NCI-H2107 treated with DMSO at 0.1 percent for 48 hours (cell line): Measurements from ENCODE around the gene FIGNL1.

Experiments
- DNase-seq: peaks from one replicate; lab custom pipeline; 2025; ENCODE audit not compliant: unreplicated experiment; lab: John Stamatoyannopoulos, UW

Gene FIGNL1

GRCh38 chr7:50431316-50431715 is 18.8 kb downstream of the FIGNL1 start:
- DNase-seq: no peak

GRCh38 chr7:50428911-50429310 is 21.2 kb downstream of the FIGNL1 start:
- no peak for DNase-seq

GRCh38 chr7:50427518-50427917 is 22.6 kb downstream of the FIGNL1 start:
- DNase-seq: no peak

- DNase-seq: no peak
Measured at GRCh38 chr7:50426280-50427045, 23.7 kb downstream of the FIGNL1 start.

GRCh38 chr7:50425318-50425717 is 24.8 kb downstream of the FIGNL1 start:
- DNase-seq: no peak

GRCh38 chr7:50423860-50424259 is 26.3 kb downstream of the FIGNL1 start:
- no peak for DNase-seq

GRCh38 chr7:50422858-50423257 is 27.3 kb downstream of the FIGNL1 start:
- no peak for DNase-seq

- no peak for DNase-seq
Measured at GRCh38 chr7:50421043-50421442, 29.1 kb downstream of the FIGNL1 start.

GRCh38 chr7:50418526-50419290 is 31.4 kb downstream of the FIGNL1 start:
- DNase-seq: no peak

GRCh38 chr7:50418086-50418515 is 32.0 kb downstream of the FIGNL1 start:
- DNase-seq: peak; percentile 66

- DNase-seq: no peak
Measured at GRCh38 chr7:50416527-50417182, 33.5 kb downstream of the FIGNL1 start.

GRCh38 chr7:50415844-50416364 is 34.2 kb downstream of the FIGNL1 start:
- no peak for DNase-seq

GRCh38 chr7:50413561-50413960 is 36.6 kb downstream of the FIGNL1 start:
- DNase-seq: no peak

- no peak for DNase-seq
Measured at GRCh38 chr7:50412973-50413372, 37.2 kb downstream of the FIGNL1 start.

GRCh38 chr7:50411332-50411731 is 38.8 kb downstream of the FIGNL1 start:
- DNase-seq: no peak

GRCh38 chr7:50409856-50410745 is 40.0 kb downstream of the FIGNL1 start:
- DNase-seq: no peak

- DNase-seq: no peak
Measured at GRCh38 chr7:50406935-50407334, 43.2 kb downstream of the FIGNL1 start.

- no peak for DNase-seq
Measured at GRCh38 chr7:50405221-50405620, 44.9 kb downstream of the FIGNL1 start.

- DNase-seq: no peak
Measured at GRCh38 chr7:50404392-50404791, 45.8 kb downstream of the FIGNL1 start.

- DNase-seq: no peak
Measured at GRCh38 chr7:50400114-50400513, 50.0 kb downstream of the FIGNL1 start.

- no peak for DNase-seq
Measured at GRCh38 chr7:50399635-50400034, 50.5 kb downstream of the FIGNL1 start.
